PC-3 (cell line): ENCODE data around the gene INCENP. TPM values are rescaled to one million over a fixed set of nuclear protein-coding genes. Genes with fewer than 3 reads are reported as not detected.
"Not testable (repeated sequence)": the region's sequence is repeated elsewhere in the genome, so short reads cannot be mapped to it uniquely, and the experiment has no call there.

Experiments
- ATAC-seq: fragments of 200-7000 bp; cut with Tn5 transposase; 2 replicates; pipeline ENCODE4 v1.9.1; 2020; ENCODE audit warnings: mild to moderate bottlenecking, moderate library complexity
- BruUV-seq: library from RNA; stranded (reverse); fragments of 400-500 nt; replicated peaks from 2 replicates; lab custom pipeline; 2021; lab: Mats Ljungman, UMichigan
- CTCF ChIA-PET: fragments of 300-600 bp; sonication (Branson Sonifier 250); formaldehyde crosslinking; loops from one replicate; lab custom pipeline; 2022; ENCODE audit warnings: antibody characterized with exemption; lab: Charles Lee
- POLR2A ChIA-PET: fragments of 300-600 bp; sonication (Branson Sonifier 250); formaldehyde crosslinking; loops from one replicate; lab custom pipeline; 2022; ENCODE audit warnings: antibody characterized with exemption; ENCODE audit not compliant: unreplicated experiment; lab: Charles Lee
- DNase-seq: peaks from one replicate; pipeline ENCODE4 v3.0.0-alpha.2; 2015
- H2AFZ ChIP-seq: fragments of 300-600 bp; sonication (generic); 2 replicates; pipeline ENCODE4 v1.6.0; 2016; ENCODE audit warnings: antibody characterized with exemption, low read length
- H3F3A ChIP-seq: fragments of 300-600 bp; sonication (generic); one replicate; pipeline ENCODE4 v1.6.0; 2017; ENCODE audit warnings: antibody characterized with exemption, low read length, control low read depth, mild to moderate bottlenecking; ENCODE audit not compliant: unreplicated experiment
- H3K27ac ChIP-seq: fragments of 300-600 bp; sonication (generic); 2 replicates; pipeline ENCODE4 v1.5.1; 2016; ENCODE audit warnings: mild to moderate bottlenecking, low read length
- H3K27me3 ChIP-seq: fragments of 300-600 bp; sonication (generic); 2 replicates; pipeline ENCODE4 v1.6.1; 2016; ENCODE audit warnings: low read length, mixed read lengths
- H3K36me3 ChIP-seq: fragments of 300-600 bp; sonication (generic); 2 replicates; pipeline ENCODE4 v1.6.1; 2016; ENCODE audit warnings: low read depth, mixed run types, low read length, mixed read lengths
- H3K4me1 ChIP-seq: fragments of 300-600 bp; sonication (generic); 2 replicates; pipeline ENCODE4 v1.5.1; 2016; ENCODE audit warnings: low read length; ENCODE audit not compliant: insufficient read depth
- H3K4me2 ChIP-seq: fragments of 300-600 bp; sonication (generic); 2 replicates; pipeline ENCODE4 v1.6.0; 2016; ENCODE audit warnings: low read length
- H3K4me3 ChIP-seq: fragments of 300-600 bp; sonication (generic); 2 replicates; pipeline ENCODE4 v1.5.1; 2016; ENCODE audit warnings: mild to moderate bottlenecking, low read length, mixed read lengths
- H3K79me2 ChIP-seq: fragments of 300-600 bp; sonication (generic); 2 replicates; pipeline ENCODE4 v1.6.1; 2017; ENCODE audit warnings: low read length, mixed read lengths
- H3K9ac ChIP-seq: fragments of 300-600 bp; sonication (generic); 2 replicates; pipeline ENCODE4 v1.6.0; 2016; ENCODE audit warnings: mild to moderate bottlenecking, low read length
- H3K9me2 ChIP-seq: fragments of 300-600 bp; sonication (generic); replicated peaks from 2 replicates; pipeline ENCODE4 v1.6.1; 2016; ENCODE audit warnings: mixed run types, low read length, mixed read lengths
- H3K9me3 ChIP-seq: fragments of 300-600 bp; sonication (generic); 2 replicates; pipeline ENCODE4 v1.6.1; 2016; ENCODE audit warnings: low read length, mixed read lengths
- H4K20me1 ChIP-seq: fragments of 300-600 bp; sonication (generic); 2 replicates; pipeline ENCODE4 v1.6.1; 2016; ENCODE audit warnings: low read length, mixed read lengths
- EZH2 ChIP-seq: fragments of 300-600 bp; sonication (generic); IDR thresholded peaks from one replicate; pipeline ENCODE4 v1.6.1; 2017; ENCODE audit warnings: antibody characterized with exemption, mild to moderate bottlenecking, low read length; ENCODE audit not compliant: unreplicated experiment
- EZH2phosphoT487 ChIP-seq: fragments of 300-600 bp; sonication (generic); IDR thresholded peaks from 2 replicates; pipeline ENCODE4 v1.6.1; 2018; ENCODE audit warnings: mild to moderate bottlenecking, antibody characterized with exemption, low read length, borderline replicate concordance
- intact Hi-C: fragments of 100-400 bp; cut with micrococcal nuclease; formaldehyde crosslinking; loops from 2 replicates; pipeline ENCODE4 v1.9.0; 2023
- total RNA-seq: library from RNA; depleted of rRNA; stranded (reverse); fragments of >200 nt; gene quantifications from 2 replicates; pipeline ENCODE4 v1.2.3, GENCODE V29; 2014; rRNA removed
- TF ChIP-seq, protein P1 (sequence below): fragments of 300-600 bp; sonication (generic); conservative IDR thresholded peaks from 2 replicates; pipeline ENCODE4 v1.5.1; 2017; ENCODE audit warnings: antibody characterized with exemption, low read depth, mild to moderate bottlenecking, low read length

Gene INCENP
- total RNA-seq, 1 experiment from 2014 or later, result 114 TPM

DNA sequence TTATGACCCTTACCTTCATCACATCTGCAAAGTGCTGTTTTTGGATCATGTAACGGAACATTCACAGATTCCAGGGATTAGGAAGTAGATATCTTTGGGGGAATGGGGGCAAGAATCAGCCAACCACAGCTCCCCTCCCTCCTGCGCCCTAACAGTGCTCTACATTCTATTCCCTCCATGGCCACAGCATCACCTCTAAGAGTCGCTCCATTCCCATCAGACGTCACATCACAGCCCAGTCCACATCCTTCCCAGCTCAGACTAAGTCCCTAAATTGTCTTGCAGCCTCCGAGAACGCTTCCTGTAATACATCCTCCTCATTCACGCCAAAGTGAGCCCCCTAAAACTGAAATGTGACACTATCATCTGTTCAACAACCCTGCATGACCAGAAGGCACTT is 72.1 kb downstream of the INCENP start:
- TF ChIP-seq, protein P1, sequence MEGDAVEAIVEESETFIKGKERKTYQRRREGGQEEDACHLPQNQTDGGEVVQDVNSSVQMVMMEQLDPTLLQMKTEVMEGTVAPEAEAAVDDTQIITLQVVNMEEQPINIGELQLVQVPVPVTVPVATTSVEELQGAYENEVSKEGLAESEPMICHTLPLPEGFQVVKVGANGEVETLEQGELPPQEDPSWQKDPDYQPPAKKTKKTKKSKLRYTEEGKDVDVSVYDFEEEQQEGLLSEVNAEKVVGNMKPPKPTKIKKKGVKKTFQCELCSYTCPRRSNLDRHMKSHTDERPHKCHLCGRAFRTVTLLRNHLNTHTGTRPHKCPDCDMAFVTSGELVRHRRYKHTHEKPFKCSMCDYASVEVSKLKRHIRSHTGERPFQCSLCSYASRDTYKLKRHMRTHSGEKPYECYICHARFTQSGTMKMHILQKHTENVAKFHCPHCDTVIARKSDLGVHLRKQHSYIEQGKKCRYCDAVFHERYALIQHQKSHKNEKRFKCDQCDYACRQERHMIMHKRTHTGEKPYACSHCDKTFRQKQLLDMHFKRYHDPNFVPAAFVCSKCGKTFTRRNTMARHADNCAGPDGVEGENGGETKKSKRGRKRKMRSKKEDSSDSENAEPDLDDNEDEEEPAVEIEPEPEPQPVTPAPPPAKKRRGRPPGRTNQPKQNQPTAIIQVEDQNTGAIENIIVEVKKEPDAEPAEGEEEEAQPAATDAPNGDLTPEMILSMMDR, result no peak
- TF ChIP-seq EZH2 (no peak), EZH2phosphoT487 (no peak)
- no peaks in the 10 kb centered on the region for H3K36me3 ChIP-seq
- H3K4me1 ChIP-seq, result no peaks in the 10 kb centered on the region
- no peak overlapping the region for H3K27ac ChIP-seq
- no peaks in the 10 kb centered on the region for H4K20me1 ChIP-seq
- H2AFZ ChIP-seq, result no peak overlapping the region
- intact Hi-C loops, result no loop called here
- H3K4me2 ChIP-seq, result no peak overlapping the region
- no peak for ATAC-seq
- no peak overlapping the region for H3K4me3 ChIP-seq
- ChIA-PET POLR2A (no interaction called here), CTCF (no interaction called here)
- H3K79me2 ChIP-seq, result no peaks in the 10 kb centered on the region
- no peaks in the 10 kb centered on the region for H3K9me2 ChIP-seq
- no TSS peak for BruUV-seq
- H3K9me3 ChIP-seq, result no peaks in the 10 kb centered on the region
- no peaks in the 10 kb centered on the region for H3F3A ChIP-seq
- no peak overlapping the region for H3K9ac ChIP-seq
- DNase-seq, result no peak
- peaks cover 78% of the 10 kb centered on the region for H3K27me3 ChIP-seq

- BruUV-seq, H3K36me3 ChIP-seq, POLR2A ChIA-PET, H3K4me3 ChIP-seq, H3K9me2 ChIP-seq, H2AFZ ChIP-seq, H3K9me3 ChIP-seq, H4K20me1 ChIP-seq, intact Hi-C loops, H3K9ac ChIP-seq, ATAC-seq, H3K27ac ChIP-seq, DNase-seq, H3F3A ChIP-seq, H3K79me2 ChIP-seq, H3K4me2 ChIP-seq, H3K4me1 ChIP-seq, CTCF ChIA-PET: not testable (repeated sequence)
- peaks cover 76% of the 10 kb centered on the region for H3K27me3 ChIP-seq
Measured at GRCh38 chr11:62197400-62197799, 73.6 kb downstream of the INCENP start.

GRCh38 chr11:62201376-62201775 is 77.6 kb downstream of the INCENP start:
- TF ChIP-seq EZH2phosphoT487, result no peak
- TF ChIP-seq, protein P1, result no peak
- TF ChIP-seq EZH2, result no peak
- ChIA-PET CTCF (no interaction called here), POLR2A (no interaction called here)
- Histone ChIP-seq H3K4me3 (no peak overlapping the region), H3K9me2 (no peaks in the 10 kb centered on the region), H3K27ac (no peak overlapping the region), H3K4me1 (no peaks in the 10 kb centered on the region), H3K9me3 (no peaks in the 10 kb centered on the region), H3K36me3 (no peaks in the 10 kb centered on the region), H2AFZ (no peak overlapping the region), H3F3A (no peaks in the 10 kb centered on the region), H3K27me3 (peaks cover 82% of the 10 kb centered on the region), H4K20me1 (no peaks in the 10 kb centered on the region), H3K79me2 (no peaks in the 10 kb centered on the region), H3K9ac (no peak overlapping the region), H3K4me2 (no peak overlapping the region)
- DNase-seq, result peak; percentile 68
- no peak for ATAC-seq
- intact Hi-C loops, result loop anchor here (10.0 kb wide), 1 partner anchor 327 kb away; no protein-coding TSS in a partner anchor
- BruUV-seq, result no TSS peak

Other genes starting within 250 kb of the INCENP start
- 67.9 and 119 TPM in 2 replicates for gene FADS3, start 232.5 kb upstream of the INCENP start, total RNA-seq
- gene RAB3IL1, start 206.4 kb upstream of the INCENP start, total RNA-seq, result 6.6 and 7.9 TPM in 2 replicates
- 0.22 TPM in 1 of 2 replicates, not detected in the other for gene BEST1, start 173.7 kb upstream of the INCENP start, total RNA-seq
- 1,927 and 1,937 TPM in 2 replicates for gene FTH1, start 156.4 kb upstream of the INCENP start, total RNA-seq
- not detected in 2 replicates for gene SCGB1D1, start 66.2 kb downstream of the INCENP start, total RNA-seq
- not detected in 2 replicates for gene SCGB2A1, start 84.7 kb downstream of the INCENP start, total RNA-seq
- not detected in 2 replicates for gene SCGB1D2, start 118.2 kb downstream of the INCENP start, total RNA-seq
- gene SCGB2A2, start 146.1 kb downstream of the INCENP start, total RNA-seq, result not detected in 2 replicates
- not detected in 2 replicates for gene SCGB1D4, start 175.1 kb downstream of the INCENP start, total RNA-seq
- gene ASRGL1, start 213.4 kb downstream of the INCENP start, total RNA-seq, result 26.6 and 49.8 TPM in 2 replicates